ENCODE data around the gene TMEM141.

GRCh38 chr9:136751814-136752213 is 39.3 kb upstream of the TMEM141 start:
- no peak for TF ChIP-seq POLR2A (IDR thresholded peaks at IDR 0.05; ENCODE audit: low read depth, low read length)
- TF ChIP-seq TAF1 (IDR thresholded peaks at IDR 0.05; ENCODE audit: low read depth, low read length), result no peak
- TF ChIP-seq SPI1 (IDR thresholded peaks at IDR 0.05; ENCODE audit: low read depth, low read length), result no peak
